Ureter (tissue), 1 donor: ENCODE results near the gene SHB. TPM values are rescaled to one million over a fixed set of nuclear protein-coding genes. Genes with fewer than 3 reads are reported as not detected.
A peak's percentile ranks its signal among the peaks of the same experiment; 100 is the strongest.

Experiments used
- DNase-seq: peaks from one replicate; pipeline ENCODE4 v3.0.0-alpha.2; 2020; ENCODE audit warnings: low spot score
- total RNA-seq: library from RNA; stranded (reverse); gene quantifications from one replicate; pipeline ENCODE4 v1.2.4, GENCODE V29; 2023
- donor health status: DM: yes; HTN: yes; CAD: no.

Gene SHB
- total RNA-seq, 1 donor from 2014 or later, result 33.0 TPM

DNA sequence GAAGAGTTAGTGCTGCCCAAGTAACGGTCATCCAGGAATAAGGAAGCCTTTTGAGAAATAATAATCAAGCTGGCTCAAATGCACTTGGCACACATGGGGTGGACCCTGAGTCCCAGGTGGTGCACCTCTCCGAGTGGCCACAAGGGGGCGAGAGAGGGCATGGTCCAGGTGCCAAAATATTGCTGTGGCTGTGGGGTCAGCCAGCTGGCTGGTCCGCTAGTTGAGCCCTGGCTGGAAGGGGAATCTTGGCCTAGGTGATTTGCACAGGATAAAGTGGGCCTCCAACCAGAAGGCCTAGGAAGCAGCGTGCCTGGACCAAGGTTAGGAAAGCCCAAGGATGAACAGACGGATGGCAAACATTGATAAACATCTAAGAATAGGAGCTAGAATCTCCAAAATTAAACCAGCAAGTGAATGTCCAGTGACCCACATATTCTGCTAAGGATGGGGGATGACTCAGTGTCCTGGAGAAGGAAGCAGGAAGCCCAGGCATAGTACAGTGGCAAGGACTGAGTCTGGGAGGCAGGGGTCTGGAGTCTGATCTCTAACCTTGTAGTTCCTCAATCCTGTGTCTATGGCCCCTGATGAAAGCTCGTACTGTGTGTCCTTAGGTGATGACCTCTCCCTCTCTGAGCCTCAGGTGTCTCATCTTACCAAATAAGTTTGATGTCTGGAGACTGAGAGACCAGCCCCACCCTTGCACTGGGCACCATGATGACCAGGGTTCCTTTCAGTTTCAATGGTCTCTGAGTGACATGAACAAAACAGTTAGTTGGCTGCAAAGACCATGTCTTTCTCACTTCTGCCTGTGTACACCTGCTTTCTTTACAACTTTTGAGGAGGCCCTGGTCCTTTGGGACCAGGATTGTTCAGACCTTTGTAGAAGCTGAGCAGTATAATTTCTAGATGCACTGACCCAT, 19.2 kb upstream of the SHB start:
- peak; percentile 83 for DNase-seq

DNA sequence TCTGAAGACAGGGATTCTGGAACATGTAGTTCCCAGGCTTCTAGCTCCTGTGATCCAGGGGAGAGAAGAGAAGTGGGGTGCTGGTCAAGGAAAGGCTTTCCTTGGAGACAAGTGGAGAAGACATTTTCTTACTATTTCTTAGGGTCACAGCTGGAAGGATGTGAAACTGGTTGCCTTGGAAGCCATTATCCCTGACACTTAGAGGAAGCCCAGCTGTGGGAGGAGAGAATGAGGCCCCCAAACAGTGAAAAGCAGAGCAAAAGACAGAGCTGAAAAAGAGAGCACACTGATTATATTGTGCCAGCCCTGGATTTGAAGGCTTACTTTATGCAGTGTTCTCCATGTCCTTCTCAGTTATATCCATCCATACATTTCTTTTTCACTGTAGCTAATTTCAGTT, 17.5 kb upstream of the SHB start:
- no peak for DNase-seq

DNA sequence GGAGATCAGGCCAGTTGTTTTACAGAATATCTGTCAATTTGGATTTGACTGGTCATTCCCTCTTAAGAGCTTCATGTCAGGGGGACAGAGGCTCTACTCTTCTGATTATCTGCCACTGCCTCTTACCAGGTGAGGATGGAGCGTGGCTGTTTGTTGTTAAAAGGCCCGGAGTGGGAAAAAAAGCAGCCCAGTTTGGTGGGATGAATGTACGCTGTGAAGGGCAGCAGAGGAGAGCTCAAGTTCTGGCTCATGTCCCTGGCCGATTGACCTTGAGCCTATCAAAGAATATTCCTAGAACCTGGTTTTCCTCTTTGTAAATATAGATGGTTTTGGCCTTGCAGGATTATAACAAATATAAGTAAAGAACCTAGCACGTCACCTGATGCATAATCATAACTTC, 16.3 kb upstream of the SHB start:
- DNase-seq, result no peak

DNA sequence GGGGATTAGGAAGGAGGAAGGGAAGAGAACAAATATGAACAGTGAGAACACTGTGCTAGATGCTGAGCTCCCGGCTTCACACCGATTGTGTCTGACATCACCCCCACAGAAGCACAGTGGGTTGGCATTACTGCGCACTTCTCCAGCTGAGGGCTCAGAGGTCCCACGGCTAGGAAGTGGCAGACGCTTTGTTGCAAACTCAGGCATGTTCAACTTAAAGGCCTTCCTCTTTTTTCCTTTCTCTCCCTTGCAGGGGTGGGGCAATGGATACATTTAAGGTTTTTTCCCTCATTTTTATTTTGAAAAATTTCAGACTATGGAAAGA, 15.5 kb upstream of the SHB start:
- no peak for DNase-seq

DNA sequence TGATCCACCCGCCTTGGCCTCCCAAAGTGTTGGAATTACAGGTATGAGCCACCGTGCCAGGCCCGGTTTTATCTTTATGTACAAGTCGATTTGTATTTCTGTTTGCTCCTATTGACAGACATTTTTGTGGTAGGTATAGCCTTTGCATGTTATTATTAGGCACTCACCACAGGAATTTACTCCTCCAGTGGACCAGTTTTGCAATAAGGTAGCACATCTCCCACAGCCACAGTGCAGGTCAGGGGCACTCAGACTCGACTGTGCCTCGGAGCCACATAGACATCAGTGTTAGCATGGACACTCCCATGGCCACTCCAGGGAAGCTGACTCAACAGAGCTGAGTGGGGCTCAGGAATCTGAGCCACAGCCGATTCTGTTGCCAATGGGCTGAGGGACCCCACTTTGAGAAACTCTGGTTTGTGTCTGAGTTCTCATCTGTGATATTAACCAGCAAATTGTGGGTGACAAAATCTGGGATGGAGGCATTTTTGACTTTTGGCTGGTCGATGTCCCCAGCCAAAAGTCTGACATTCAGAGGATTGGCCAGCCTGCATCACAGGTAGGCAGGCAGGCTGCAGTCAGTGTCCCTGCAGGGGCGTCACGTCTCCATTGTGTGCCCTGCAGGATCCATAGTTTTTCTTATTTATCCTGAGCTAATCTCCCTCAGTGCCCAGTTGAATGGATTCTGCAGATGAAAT, 15.0 kb upstream of the SHB start:
- DNase-seq, result no peak

DNA sequence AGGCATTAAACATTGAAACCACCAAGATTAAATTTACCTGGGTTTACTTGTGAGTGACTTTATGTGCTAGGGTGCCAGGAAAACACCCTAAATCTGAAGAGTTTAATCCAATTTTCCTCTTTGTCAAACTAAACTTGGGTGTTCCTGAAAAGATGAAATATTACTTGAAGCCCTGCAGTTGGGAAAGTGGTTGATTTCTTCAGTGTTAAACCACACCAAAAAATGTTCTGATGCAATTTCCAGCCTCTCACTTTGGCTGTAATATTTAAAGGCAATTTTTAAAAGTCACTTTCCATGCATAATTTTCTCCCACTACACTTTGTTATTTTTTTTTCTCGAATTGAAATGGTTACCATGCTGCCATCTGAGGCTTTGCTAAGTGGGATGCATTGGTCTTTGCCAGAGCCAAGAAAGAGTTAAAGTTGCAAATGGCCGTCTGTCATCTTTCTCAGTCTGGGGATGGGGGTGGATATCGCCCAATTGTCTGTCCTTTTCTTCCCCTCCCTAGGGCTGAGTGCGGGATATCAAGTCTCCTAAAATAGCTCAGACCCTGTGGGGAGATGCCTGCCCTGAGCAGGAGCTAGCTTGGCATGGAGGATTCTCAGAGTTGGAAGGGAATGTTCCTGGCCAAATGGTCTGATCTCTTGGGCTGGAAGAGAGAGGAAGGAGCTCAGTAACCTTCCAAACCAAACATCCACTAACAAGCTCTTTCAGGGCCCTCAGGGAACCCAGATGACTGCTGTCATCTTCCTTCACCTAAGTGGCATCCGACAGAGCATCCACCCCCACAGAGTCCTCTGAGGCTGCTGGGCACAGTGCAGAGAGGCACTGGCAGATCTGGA, 13.6 kb upstream of the SHB start:
- no peak for DNase-seq

DNA sequence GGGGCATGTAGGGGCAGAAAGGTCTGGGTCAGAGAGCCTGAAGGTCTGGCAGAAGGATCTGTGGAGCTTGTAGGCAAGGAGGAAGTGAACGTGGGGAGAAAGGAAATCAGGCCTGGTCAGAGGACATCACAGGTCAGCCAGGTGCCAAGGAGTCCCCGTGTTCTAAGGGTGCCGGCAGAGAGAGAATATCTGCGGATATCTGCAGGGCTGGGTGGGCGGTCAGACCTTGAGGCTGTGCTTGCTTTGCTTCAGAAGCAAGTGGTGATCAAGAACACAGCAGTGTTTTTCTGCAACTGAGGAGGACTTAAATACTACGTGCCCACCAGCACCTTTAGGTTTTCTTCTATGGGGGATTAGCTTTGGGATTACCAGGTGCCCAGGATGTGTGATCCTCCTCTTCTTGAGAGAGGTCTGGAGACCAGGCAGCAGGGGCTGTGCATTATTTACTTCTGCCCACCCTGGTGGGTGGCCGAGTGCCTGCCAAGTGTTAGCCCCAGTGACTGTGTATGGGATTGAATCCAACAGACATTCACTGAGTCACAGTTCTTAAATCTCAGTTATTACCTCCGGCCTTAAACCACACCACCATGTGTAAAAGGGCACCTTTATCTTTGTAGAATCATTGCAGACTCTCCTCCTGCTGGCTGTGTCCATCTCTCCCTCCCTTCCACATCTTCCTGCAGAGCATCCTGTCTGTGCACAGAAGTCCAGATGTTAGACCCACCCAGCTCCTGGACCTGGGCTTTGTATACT, 12.5 kb upstream of the SHB start:
- no peak for DNase-seq

DNA sequence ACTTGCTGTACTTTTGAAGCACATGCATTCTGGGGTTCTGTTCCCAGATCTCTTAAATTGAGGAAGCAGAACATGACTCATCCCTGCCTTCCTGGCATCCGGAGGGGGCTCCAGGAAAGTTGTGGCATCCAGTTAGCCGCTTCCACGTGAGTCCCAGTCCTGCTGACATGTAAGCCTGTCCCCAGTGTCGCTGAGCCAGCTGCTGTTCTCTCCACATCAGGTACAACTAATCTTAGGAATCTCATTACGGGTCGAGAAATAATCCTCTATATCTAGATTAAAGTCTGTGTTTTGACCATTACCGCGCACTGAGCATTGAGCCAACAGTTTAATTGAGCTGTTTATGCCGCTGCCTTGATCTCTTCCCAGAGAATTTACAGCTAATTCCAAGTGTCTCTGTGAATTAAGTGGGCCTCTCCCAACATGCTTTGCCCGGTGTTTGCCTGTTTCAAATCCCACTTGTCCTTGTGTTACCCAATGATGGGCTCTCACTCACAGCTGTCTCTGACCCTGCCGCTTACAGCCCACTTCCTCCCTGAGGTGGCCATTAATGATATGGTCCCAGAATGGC, 10.5 kb upstream of the SHB start:
- DNase-seq, result peak; percentile 62

DNA sequence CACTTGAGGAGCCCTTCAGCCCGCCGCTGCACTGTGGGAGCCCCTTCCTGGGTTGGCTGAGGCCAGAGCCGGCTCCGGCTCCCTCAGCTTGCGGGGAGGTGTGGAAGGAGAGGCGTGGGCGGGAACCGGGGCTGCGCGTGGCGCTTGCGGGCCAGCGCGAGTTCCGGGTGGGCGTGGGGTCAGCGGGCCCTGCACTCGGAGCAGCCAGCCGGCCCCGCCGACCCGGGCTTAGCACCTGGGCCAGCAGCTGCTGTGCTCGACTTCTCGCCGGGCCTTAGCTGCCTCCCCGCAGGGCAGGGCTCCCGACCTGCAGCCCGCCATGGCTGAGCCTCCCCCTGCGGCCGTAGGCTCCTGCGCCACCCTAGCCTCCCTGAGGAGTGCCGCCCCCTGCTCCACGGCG, 6.2 kb upstream of the SHB start:
- DNase-seq, result peak; percentile 28

DNA sequence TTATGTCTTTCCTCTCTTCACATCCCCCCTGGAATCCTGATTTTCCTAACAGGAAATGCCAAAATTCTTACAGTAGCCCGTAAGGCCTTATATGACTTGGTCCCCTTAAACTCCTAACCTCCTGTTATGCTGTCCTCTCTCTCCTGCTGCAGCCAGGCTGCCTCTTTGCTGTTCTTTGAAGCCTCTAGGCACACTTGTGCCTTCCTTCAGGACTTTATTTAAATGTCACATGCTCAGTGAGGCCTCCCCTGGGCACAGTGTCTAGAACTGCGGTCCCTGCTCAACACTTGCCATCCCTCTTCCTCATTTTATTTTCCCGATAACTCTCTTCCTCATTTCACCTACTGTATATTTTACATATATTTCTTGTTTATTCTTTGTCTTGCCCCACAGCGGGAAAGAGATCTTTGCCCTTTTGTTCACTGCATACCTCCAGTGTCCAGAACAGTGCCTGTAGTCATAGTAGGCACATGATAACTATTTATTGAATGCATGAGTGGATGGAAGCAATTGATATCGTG, 5.5 kb upstream of the SHB start:
- no peak for DNase-seq

DNA sequence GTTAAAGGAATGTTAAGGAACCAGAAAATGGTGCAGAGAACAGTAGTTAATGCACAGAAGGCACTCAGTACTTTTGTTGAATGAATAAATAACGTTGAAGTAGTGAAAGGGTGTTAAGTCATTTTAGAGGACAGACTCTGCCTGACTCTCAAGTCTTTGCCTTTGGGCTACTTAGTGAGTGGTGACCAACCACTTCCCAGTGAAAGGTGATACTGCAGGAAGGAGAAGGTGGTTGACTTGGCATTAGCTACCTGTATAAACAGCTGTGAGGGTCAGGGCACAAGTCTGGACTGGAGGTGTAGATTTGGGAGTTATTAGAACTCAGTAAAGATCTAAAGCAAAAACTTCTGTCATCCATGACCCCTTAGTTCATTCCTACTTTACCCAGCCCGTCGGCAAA, 4.9 kb upstream of the SHB start:
- no peak for DNase-seq

DNA sequence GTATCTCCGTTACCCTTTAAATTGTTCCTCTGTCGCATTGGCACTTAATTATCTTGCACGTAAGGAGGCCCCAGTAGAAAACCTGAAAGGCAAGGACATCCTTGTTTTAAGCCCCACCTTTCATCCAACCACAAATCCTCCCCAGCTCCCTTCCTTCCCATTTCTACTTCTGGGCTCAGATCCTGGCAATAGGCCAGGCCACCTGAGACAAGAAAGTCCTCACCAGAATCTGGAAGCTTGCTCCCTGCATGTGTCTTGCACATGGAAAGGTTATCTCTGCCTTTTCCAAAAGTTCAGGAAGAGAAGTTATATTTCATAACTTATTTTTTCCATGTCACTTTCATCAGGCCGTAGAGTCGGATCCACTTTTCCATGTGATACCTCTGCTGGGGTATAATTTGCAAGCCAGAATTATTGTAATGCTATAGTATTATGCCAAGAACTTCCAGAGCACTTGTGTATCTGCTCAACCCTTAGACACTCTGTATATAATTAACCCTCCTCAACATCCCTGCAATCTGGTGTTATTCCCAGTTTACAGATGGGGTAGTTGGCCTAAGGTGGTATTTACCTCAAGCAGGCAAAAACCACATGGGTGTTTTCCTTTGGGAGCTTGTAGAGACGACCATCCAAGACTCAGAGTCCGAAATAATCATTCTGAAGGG, 2.6 kb upstream of the SHB start:
- no peak for DNase-seq

DNA sequence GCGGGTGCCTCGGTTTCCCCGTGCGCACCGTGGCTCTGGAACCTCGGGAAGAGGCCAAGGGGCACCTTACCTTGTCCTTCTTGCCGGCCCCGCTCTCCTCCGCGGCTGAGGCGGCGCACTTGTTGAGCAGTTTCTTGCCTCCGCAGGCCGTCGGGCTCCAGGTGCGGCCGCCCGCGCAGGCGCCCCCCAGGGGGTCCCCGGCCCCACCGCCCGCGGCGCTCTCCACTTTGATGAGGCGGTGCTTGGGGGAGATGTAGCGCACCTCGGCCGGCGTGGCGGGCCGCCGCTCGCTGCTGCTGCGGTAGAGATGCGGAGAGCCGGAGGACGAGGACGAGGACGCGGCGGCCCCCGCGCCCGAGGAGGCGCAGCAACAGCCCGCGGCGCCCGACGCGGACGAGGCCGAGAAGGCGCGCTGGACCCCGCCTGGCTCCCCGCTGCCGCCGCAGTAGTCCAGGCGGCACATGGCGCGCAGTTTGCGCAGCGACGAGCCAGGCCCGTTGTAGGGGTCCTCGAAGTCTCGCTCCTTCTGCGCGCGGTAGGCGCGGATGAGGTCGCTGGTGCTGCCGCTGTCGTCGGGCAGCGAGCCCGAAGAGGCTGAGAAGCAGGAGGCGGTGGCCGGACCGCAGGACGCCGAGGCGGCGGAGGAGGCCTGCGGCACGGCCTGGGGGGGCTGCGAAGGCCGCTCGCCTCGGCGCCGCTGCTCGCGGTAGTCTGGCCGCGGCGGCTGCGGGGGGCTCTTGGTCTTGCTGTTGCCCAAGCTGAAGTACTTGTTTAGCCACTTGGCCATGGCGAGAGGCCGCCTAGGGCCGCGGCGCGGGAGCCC, 957 bp downstream of the SHB start:
- DNase-seq, result no peak

DNA sequence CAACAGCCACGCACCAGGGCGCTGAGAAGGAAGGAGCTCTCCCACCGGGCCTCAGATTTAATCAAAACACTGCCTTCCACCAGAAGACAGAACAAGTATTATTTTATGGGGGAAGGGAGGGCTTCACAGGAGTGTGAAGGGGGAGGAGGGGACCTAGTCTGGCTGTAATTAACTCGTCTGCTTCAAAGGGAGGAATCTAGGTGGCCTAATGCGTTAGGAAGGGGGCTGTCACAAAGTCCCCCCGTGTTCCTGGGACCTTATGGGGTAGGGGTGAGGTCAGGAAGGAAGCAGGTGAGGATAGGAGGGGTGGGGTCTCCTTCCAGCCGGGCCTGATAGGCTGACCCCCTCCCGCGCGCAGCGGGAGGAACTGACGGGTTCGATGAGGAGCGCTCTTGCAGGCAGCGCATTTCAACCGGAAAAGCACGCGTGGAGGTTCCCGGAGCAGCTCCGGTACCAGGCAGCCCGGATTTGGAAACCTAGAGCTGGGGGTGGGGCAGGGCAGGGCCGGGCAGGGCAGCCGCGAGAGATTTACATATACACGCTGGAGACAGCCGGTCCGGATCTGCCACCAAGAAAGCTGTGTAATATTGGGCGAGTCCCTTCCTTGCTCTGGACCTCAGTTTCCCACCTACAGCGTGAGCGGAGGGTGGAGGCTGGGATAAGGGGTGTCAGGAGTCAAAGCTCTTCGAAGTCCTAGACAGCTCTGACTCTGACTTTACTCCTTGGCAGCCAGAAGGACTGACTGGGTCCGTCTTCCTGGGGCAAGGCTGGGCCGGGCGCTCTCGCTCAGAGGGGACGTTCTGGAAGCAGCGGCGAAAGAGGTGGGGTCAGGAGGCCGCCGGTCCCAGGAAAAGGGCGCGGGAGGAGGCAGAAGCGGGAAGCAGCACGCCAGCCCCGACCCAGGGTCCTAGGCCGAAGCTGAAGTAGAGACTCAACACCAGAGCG, 1.8 kb downstream of the SHB start:
- peak; percentile 85 for DNase-seq

DNA sequence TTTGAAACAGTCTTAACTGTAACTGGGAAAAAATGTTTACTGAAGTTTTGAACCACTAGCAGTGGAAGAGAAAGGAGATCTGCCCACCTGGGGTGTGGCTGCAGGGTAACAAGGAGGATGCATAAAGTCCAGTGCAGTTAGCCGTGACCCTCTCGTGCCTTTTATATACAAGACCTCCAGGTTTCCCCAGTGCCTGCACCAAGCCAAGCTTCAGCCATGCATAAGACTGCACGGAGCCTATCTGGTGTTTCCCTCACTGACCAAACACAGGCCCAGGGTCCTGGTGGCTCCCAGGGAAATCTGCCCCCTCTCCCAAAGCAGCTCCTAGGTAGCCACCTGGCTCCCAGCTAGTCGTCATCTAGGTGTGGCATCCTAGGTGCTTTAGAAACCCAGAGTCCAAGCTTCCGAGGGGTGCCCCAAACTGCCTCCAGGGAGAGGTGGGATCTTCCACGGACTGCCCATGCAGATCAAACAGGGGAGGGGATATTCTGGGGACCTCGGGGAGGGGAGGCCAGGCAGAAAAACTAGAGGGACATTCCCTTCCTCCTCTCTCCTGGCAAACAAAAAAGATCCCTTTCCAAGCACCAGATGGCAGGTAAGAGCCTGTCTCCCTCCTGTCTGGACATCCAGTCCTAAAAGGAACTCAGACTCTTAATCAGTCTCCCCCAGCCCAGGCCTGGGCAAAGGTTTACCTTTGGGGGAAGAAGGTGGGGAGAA, 2.7 kb downstream of the SHB start:
- DNase-seq, result no peak

DNA sequence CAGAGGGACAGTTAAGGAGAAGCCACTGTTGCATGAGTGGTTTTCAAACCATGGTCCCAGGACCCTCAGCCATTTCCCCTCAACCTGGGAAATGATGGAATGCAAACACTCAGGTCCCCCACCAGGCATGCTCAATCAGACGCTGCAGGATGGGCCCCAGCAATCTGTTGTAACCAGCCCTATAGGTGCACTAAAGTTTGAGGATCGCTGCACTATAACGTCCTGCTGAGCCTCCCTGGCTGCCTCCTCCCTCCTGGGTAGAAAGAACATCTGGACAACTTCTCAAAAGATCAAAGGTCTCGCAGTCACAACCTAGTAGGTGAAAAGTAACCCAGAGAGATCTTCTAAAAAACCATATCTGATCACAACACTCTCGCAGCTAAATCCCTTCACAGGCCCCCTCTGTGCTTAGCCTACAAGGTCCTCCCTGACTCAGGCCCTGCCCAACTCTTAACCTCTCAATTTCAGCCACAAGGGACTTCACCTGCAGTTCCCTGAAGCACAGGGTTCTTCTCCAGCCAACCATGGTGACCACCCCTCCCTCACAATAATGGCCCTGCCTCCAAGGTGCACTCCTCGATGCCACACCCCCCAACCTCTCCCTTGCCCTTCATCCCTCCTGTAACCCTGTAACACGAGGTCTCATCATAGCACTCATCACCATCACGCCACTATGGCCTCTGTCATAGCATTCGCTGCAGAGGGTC, 3.5 kb downstream of the SHB start:
- no peak for DNase-seq

DNA sequence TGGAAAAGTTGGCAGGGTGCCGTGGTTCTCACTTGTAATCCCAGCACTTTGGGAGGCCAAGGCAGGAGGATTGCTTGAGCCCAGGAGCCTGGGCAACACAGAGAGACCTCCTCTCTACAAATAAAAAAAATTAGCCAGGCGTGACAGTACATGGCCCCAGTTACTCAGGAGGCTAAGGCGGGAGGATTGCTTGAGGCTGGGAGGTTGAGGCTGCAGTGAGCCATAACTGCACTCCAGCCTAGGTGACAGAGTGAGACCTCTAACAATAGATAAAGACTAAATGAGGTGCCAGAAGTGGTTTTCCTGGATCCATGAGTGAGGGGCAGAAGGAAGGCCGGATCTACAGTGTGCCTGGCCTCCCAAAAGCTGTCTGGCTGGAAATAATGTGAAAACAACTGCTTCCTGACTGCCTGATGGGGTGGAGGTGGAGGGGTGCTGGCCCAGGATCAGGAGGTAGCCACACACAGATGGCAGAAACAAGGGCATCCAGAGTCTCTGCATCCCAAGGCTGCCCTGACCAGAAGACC, 4.1 kb downstream of the SHB start:
- no peak for DNase-seq
